ENCODE measurements around the gene LRMDA. TPM values are rescaled to one million over a fixed set of nuclear protein-coding genes. Genes with fewer than 3 reads are reported as not detected.

The LRMDA gene
- total and polyA plus RNA-seq, 2 donors (not counting 3 experiments of a cell fraction or from before 2014, with no cell fraction given) = 9.7 to 18.0 TPM

DNA sequence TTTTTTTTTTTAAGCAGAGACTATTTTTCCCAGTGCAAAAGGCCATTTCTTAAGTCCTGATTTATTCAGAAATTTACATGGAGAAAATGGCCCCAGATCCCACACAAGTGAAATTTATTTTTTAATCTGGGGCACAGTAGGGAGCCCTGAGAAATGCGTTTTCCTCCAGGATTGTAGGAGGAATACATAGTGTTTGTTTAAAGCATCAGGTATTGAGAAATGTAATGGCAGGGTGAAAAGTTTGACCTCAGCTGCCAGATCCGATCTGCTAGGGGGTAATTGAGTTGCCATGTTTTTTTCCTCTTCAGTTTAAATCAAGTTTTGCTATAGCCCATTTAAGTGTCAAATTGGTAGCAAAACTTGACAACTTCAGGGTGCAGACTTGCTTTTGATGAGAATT is 110.0 kb downstream of the LRMDA start:
- H3K4me1 ChIP-seq (ENCODE audit: control insufficient read depth, extremely low read depth, insufficient read depth, low read length) = peaks cover 2% of the 10 kb centered on the region
- H3K36me3 ChIP-seq (ENCODE audit: control insufficient read depth in 2 of 2, extremely low read depth in 1 of 2, insufficient read depth in 2 of 2, low read length in 2 of 2) = no peaks in the 10 kb centered on the region
- POLR2A ChIA-PET = no interaction called here
- H4K20me1 ChIP-seq (replicated peaks; ENCODE audit: control insufficient read depth, extremely low read depth, insufficient read depth, low read length) = no peaks in the 10 kb centered on the region
- intact Hi-C loops (cut with micrococcal nuclease) = no loop called here
- TF ChIP-seq, protein P1, sequence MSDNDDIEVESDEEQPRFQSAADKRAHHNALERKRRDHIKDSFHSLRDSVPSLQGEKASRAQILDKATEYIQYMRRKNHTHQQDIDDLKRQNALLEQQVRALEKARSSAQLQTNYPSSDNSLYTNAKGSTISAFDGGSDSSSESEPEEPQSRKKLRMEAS (IDR thresholded peaks at IDR 0.05; ENCODE audit: insufficient read depth, insufficient read length) = no peak
- TF ChIP-seq FOS (IDR thresholded peaks at IDR 0.05; ENCODE audit: borderline replicate concordance, insufficient read depth, low read length) = no peak
- dilution Hi-C loops (cut with MboI; ENCODE audit: extremely low pct_ligation_motif_present, low sequenced_read_pairs) = no loop called here
- no peak overlapping the region for H2AFZ ChIP-seq (ENCODE audit: low read depth, low read length)
- H3K27me3 ChIP-seq (ENCODE audit: control insufficient read depth in 2 of 2, insufficient read depth in 2 of 2, low read length in 2 of 2) = no peaks in the 10 kb centered on the region
- H3K9me1 ChIP-seq (replicated peaks; ENCODE audit: control insufficient read depth, extremely low read depth, insufficient read depth, low read length) = no peaks in the 10 kb centered on the region
- no peaks in the 10 kb centered on the region for H3K79me2 ChIP-seq (ENCODE audit: control insufficient read depth, insufficient read depth, low read length)
- no peak overlapping the region for H3K4me3 ChIP-seq (replicated peaks in 1 of 3; ENCODE audit: insufficient read depth in 1 of 3, low read depth in 1 of 3, low read length in 3 of 3)
- CTCF ChIA-PET = interaction anchor here (0.7 kb wide), 1 partner anchor 28 kb away, joined by 3 read pairs; no protein-coding TSS in a partner anchor
- H3K27ac ChIP-seq (ENCODE audit: insufficient read depth, low read depth, low read length) = no peak overlapping the region
- DNase-seq (ENCODE audit: low read depth, low spot score) (no peak), FAIRE-seq (no peak)
- no peak overlapping the region for H3K9ac ChIP-seq (replicated peaks; ENCODE audit: extremely low read depth, insufficient read depth, low read length)
- H3K4me2 ChIP-seq (ENCODE audit: insufficient read depth, low read length) = no peak overlapping the region
- H3K9me3 ChIP-seq (replicated peaks; ENCODE audit: control insufficient read depth, insufficient read depth, low read length) = no peaks in the 10 kb centered on the region
- no TSS peak for BruUV-seq (replicated peaks)

DNA sequence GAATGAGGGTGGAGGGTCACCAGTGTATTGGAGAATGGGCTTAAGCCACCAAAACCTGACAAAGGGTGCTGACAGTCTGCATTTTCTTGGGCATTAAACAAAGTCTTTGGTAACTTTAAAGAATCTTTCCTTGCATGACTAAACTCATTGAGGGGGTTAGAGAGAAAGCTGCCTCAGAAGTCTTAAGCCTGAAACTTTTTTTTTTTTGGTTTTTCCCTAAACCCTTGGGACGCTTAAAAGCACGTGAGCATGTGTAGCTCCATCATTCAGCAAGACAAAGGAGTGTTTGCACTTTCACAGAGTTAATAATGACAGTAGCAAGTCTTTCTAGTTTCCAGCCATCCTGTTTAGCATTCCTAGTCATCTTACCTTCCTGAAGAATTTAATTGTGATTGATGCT is 110.7 kb downstream of the LRMDA start:
- FAIRE-seq (no peak), DNase-seq (ENCODE audit: low read depth, low spot score) (no peak)
- peaks cover 2% of the 10 kb centered on the region for H3K4me1 ChIP-seq (ENCODE audit: control insufficient read depth, extremely low read depth, insufficient read depth, low read length)
- no peak overlapping the region for H3K4me2 ChIP-seq (ENCODE audit: insufficient read depth, low read length)
- H3K9ac ChIP-seq (replicated peaks; ENCODE audit: extremely low read depth, insufficient read depth, low read length) = no peak overlapping the region
- H3K27ac ChIP-seq (ENCODE audit: insufficient read depth, low read depth, low read length) = no peak overlapping the region
- dilution Hi-C loops (cut with MboI; ENCODE audit: extremely low pct_ligation_motif_present, low sequenced_read_pairs) (no loop called here), intact Hi-C loops (cut with micrococcal nuclease) (no loop called here)
- no peak overlapping the region for H2AFZ ChIP-seq (ENCODE audit: low read depth, low read length)
- H3K4me3 ChIP-seq (replicated peaks in 1 of 3; ENCODE audit: insufficient read depth in 1 of 3, low read depth in 1 of 3, low read length in 3 of 3) = no peak overlapping the region
- POLR2A ChIA-PET = no interaction called here
- no peaks in the 10 kb centered on the region for H4K20me1 ChIP-seq (replicated peaks; ENCODE audit: control insufficient read depth, extremely low read depth, insufficient read depth, low read length)
- TF ChIP-seq FOS (IDR thresholded peaks at IDR 0.05; ENCODE audit: borderline replicate concordance, insufficient read depth, low read length) (no peak), EZH2 (IDR thresholded peaks at IDR 0.05; ENCODE audit: borderline replicate concordance, low read depth, low read length, severe bottlenecking) (no peak), GATA2 (IDR thresholded peaks at IDR 0.05; ENCODE audit: insufficient read depth, insufficient read length, low read depth, low read length) (no peak), POLR2A (IDR thresholded peaks at IDR 0.05; ENCODE audit: low read depth, low read length) (no peak), POLR2AphosphoS5 (IDR thresholded peaks at IDR 0.05; ENCODE audit: insufficient read depth, low read depth, low read length) (no peak), MYC (IDR thresholded peaks at IDR 0.05; ENCODE audit: low read depth, low read length) (no peak), JUN (IDR thresholded peaks at IDR 0.05; ENCODE audit: borderline replicate concordance, insufficient read depth, insufficient read length, low read depth) (no peak)
- TF ChIP-seq, protein P1 (IDR thresholded peaks at IDR 0.05; ENCODE audit: insufficient read depth, insufficient read length) = no peak
- TF ChIP-seq, protein P2, sequence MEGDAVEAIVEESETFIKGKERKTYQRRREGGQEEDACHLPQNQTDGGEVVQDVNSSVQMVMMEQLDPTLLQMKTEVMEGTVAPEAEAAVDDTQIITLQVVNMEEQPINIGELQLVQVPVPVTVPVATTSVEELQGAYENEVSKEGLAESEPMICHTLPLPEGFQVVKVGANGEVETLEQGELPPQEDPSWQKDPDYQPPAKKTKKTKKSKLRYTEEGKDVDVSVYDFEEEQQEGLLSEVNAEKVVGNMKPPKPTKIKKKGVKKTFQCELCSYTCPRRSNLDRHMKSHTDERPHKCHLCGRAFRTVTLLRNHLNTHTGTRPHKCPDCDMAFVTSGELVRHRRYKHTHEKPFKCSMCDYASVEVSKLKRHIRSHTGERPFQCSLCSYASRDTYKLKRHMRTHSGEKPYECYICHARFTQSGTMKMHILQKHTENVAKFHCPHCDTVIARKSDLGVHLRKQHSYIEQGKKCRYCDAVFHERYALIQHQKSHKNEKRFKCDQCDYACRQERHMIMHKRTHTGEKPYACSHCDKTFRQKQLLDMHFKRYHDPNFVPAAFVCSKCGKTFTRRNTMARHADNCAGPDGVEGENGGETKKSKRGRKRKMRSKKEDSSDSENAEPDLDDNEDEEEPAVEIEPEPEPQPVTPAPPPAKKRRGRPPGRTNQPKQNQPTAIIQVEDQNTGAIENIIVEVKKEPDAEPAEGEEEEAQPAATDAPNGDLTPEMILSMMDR (IDR thresholded peaks at IDR 0.05; ENCODE audit: extremely low read depth in 1 of 2, insufficient read depth in 1 of 2, low read depth in 1 of 2, low read length in 2 of 2) = no peak
- no peaks in the 10 kb centered on the region for H3K27me3 ChIP-seq (ENCODE audit: control insufficient read depth in 2 of 2, insufficient read depth in 2 of 2, low read length in 2 of 2)
- no peaks in the 10 kb centered on the region for H3K9me1 ChIP-seq (replicated peaks; ENCODE audit: control insufficient read depth, extremely low read depth, insufficient read depth, low read length)
- CTCF ChIA-PET = no interaction called here
- no TSS peak for BruUV-seq (replicated peaks)
- no peaks in the 10 kb centered on the region for H3K36me3 ChIP-seq (ENCODE audit: control insufficient read depth in 2 of 2, extremely low read depth in 1 of 2, insufficient read depth in 2 of 2, low read length in 2 of 2)
- H3K9me3 ChIP-seq (replicated peaks; ENCODE audit: control insufficient read depth, insufficient read depth, low read length) = no peaks in the 10 kb centered on the region
- H3K79me2 ChIP-seq (ENCODE audit: control insufficient read depth, insufficient read depth, low read length) = no peaks in the 10 kb centered on the region
